ENCODE results near the gene FANCB. TPM values are rescaled to one million over a fixed set of nuclear protein-coding genes. Genes with fewer than 3 reads are reported as not detected.

Gene FANCB
- total and polyA plus RNA-seq, 10 donors = 0.54 to 4.3 (median 3.3) TPM

GRCh38 chrX:14864631-14865030 is 8.2 kb downstream of the FANCB start:
- no peak overlapping the region for H3K27ac ChIP-seq
- intact Hi-C loops (cut with DNase I; ENCODE audit: low total_unique reads) = no loop called here
- H3K27me3 ChIP-seq (replicated peaks in 1 of 7) = no peaks in the 10 kb centered on the region
- TF ChIP-seq POLR2A (IDR thresholded peaks at IDR 0.05) = no peak
- TF ChIP-seq, protein P1, sequence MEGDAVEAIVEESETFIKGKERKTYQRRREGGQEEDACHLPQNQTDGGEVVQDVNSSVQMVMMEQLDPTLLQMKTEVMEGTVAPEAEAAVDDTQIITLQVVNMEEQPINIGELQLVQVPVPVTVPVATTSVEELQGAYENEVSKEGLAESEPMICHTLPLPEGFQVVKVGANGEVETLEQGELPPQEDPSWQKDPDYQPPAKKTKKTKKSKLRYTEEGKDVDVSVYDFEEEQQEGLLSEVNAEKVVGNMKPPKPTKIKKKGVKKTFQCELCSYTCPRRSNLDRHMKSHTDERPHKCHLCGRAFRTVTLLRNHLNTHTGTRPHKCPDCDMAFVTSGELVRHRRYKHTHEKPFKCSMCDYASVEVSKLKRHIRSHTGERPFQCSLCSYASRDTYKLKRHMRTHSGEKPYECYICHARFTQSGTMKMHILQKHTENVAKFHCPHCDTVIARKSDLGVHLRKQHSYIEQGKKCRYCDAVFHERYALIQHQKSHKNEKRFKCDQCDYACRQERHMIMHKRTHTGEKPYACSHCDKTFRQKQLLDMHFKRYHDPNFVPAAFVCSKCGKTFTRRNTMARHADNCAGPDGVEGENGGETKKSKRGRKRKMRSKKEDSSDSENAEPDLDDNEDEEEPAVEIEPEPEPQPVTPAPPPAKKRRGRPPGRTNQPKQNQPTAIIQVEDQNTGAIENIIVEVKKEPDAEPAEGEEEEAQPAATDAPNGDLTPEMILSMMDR (IDR thresholded peaks at IDR 0.05 in 8 of 11, conservative IDR thresholded peaks at IDR 0.05 in 3 of 11) = no peak
- TF ChIP-seq POLR2AphosphoS5 (IDR thresholded peaks at IDR 0.05) = no peak
- WGBS, 5 donors = 82 to 95% (median 84%) methylated on average over 1 of the region's 1 CpG
- no peak overlapping the region for H3K4me3 ChIP-seq
- H3K36me3 ChIP-seq = no peaks in the 10 kb centered on the region
- H3K9me3 ChIP-seq = peaks cover 0 to 15% (median 6%) of the 10 kb centered on the region in 8 donors
- DNase-seq = no peak
- H3K4me1 ChIP-seq = no peaks in the 10 kb centered on the region

GRCh38 chrX:14851526-14851925 is 21.3 kb downstream of the FANCB start:
- H3K9me3 ChIP-seq = no peaks in the 10 kb centered on the region
- no peaks in the 10 kb centered on the region for H3K36me3 ChIP-seq
- H3K27ac ChIP-seq = peak overlapping the region in 7 of 8 donors; percentile 32 to 83 (median 65)
- intact Hi-C loops (cut with DNase I; ENCODE audit: low total_unique reads) = no loop called here
- H3K27me3 ChIP-seq (replicated peaks in 1 of 7) = no peaks in the 10 kb centered on the region
- H3K4me1 ChIP-seq = no peaks in the 10 kb centered on the region
- no peak for DNase-seq
- 46 to 61% (median 53%) methylated on average over 3 of the region's 3 CpGs for WGBS, 5 donors
- no peak for TF ChIP-seq POLR2AphosphoS5 (IDR thresholded peaks at IDR 0.05)
- TF ChIP-seq, protein P1 (IDR thresholded peaks at IDR 0.05 in 8 of 11, conservative IDR thresholded peaks at IDR 0.05 in 3 of 11) = no peak
- no peak for TF ChIP-seq POLR2A (IDR thresholded peaks at IDR 0.05)
- no peak overlapping the region for H3K4me3 ChIP-seq

DNA sequence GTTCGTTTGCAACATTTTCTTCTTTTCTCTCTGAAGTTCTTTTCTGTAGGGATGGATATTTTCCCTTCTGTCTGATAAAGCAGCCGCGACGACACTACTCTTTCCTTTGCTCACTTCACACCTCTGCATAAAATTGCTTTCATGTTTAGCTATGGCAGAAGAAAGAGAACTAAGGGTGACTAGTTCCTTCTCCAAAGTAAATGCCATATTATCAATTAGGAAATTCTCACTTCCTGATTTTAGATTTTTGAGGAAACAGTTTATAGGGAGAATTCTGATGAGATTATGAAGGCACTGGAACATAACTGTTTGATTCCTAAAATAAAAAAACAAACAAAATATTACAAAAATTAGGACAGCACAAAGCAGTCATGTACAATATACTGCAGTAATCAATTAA is 29.2 kb downstream of the FANCB start:
- no peak for TF ChIP-seq POLR2A (IDR thresholded peaks at IDR 0.05)
- TF ChIP-seq POLR2AphosphoS5 (IDR thresholded peaks at IDR 0.05) = no peak
- TF ChIP-seq, protein P1 (IDR thresholded peaks at IDR 0.05 in 8 of 11, conservative IDR thresholded peaks at IDR 0.05 in 3 of 11) = no peak
- no peaks in the 10 kb centered on the region for H3K4me1 ChIP-seq
- no peak overlapping the region for H3K27ac ChIP-seq
- no peaks in the 10 kb centered on the region for H3K9me3 ChIP-seq
- no peak overlapping the region for H3K4me3 ChIP-seq
- no peaks in the 10 kb centered on the region for H3K27me3 ChIP-seq (replicated peaks in 1 of 7)
- intact Hi-C loops (cut with DNase I; ENCODE audit: low total_unique reads) = no loop called here
- no peak for DNase-seq
- H3K36me3 ChIP-seq = no peaks in the 10 kb centered on the region
- WGBS, 5 donors = 73 to 91% (median 78%) methylated on average over 4 of the region's 4 CpGs

DNA sequence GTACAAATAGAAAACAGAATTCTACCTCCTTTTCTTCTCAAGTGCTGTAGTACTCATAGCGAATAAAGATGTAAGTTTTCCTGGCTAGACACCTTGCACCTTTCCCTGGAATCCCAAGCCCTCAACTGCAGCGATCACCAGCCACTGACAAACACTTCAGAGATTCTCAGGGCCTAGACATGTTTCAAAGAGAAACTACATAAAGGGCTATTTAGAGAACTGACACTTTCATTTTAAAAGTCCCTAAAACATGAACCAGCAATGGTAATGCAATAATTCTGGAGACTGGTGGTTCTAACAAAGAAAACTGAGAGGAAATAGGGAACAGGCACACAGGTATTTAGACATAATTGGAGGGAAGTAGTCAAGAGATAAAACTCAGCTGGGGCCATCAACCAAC is 35.7 kb downstream of the FANCB start:
- no peaks in the 10 kb centered on the region for H3K36me3 ChIP-seq
- H3K27me3 ChIP-seq (replicated peaks in 1 of 7) = no peaks in the 10 kb centered on the region
- no peak overlapping the region for H3K27ac ChIP-seq
- WGBS, 5 donors = 66 to 94% (median 88%) methylated on average over 2 of the region's 2 CpGs
- no peak for DNase-seq
- no peak for TF ChIP-seq POLR2AphosphoS5 (IDR thresholded peaks at IDR 0.05)
- TF ChIP-seq POLR2A (IDR thresholded peaks at IDR 0.05) = no peak
- TF ChIP-seq, protein P1 (IDR thresholded peaks at IDR 0.05 in 8 of 11, conservative IDR thresholded peaks at IDR 0.05 in 3 of 11) = no peak
- intact Hi-C loops (cut with DNase I; ENCODE audit: low total_unique reads) = no loop called here
- no peaks in the 10 kb centered on the region for H3K4me1 ChIP-seq
- H3K9me3 ChIP-seq = no peaks in the 10 kb centered on the region
- H3K4me3 ChIP-seq = no peak overlapping the region
